ENCODE results near the gene ZNF654. TPM values are rescaled to one million over a fixed set of nuclear protein-coding genes. Genes with fewer than 3 reads are reported as not detected.

ZNF654 gene
- total RNA-seq, result 35.7 TPM

GRCh38 chr3:88058581-88059379 lies at the start of gene ZNF654, which contains the start of gene CGGBP1:
TSS of gene ZNF654 (plus strand) at chr3:88059255. CDS start at chr3:88059320, 65 bp downstream.
TSS of gene CGGBP1 (minus strand) at chr3:88059005. CDS start at chr3:88055976, 3,029 bp downstream.

DNA sequence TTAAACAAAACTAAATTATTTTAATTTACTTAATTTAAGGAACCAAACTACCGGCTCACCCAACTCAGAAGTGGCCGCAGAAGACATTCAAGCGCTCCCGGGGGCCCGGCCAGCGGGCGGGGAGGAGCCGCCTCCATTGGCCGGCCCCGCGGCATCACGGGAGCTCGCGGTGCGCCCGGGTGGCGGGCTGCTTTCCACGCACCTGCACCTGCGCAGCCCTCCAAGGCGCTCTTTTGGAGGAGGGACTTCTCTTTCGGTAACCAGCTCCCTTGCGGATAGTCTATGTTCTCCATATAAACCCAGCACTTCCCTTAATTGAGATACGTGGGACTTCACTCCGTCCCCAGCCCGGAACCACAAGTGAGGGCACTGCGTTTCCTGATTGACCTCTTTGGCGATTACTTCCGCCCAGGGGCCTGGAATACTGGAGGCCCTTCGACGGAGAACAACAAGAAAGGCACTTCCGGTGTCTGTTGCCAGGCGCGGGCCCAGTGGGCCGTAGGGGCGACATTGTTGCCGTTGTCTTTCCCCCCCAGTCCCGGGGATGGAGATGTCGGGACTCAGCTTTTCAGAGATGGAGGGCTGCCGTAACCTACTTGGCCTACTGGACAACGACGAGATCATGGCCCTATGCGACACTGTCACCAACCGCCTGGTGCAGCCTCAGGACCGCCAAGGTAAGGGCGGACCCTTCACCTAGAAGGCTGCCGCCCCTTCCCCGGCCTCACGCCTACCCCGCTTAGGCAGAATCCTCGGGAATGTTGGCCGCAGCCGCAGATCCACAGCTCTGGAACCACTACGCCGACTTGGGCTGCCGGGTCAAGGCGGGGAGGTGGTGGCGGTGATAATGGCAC lies 90.7 kb downstream of the ZNF654 start, which contains the start of gene C3orf38:
Gene C3orf38 (plus strand): TSS at position 451 of the 854 bp plus-strand sequence. CDS start 94 bp downstream, at position 545.

Other genes with a start within 250 kb of the ZNF654 start
- gene CGGBP1, start 250 bp upstream of the ZNF654 start, total RNA-seq, result 163 TPM
- 57.9 TPM for gene C3orf38, start 90.7 kb downstream of the ZNF654 start, total RNA-seq